WTC11 (cell line): ENCODE results near the gene KRT8.

Experiments used
- ATF1 ChIP-seq: sonication (generic); formaldehyde crosslinking; IDR thresholded peaks from 2 replicates; pipeline ENCODE4 v1.8.1; 2023; ENCODE audit warnings: mild to moderate bottlenecking, moderate library complexity, missing genetic modification reagents
- GABPB1 ChIP-seq: sonication (generic); formaldehyde crosslinking; IDR thresholded peaks from 2 replicates; pipeline ENCODE4 v1.8.1; 2023; ENCODE audit warnings: mild to moderate bottlenecking, missing genetic modification reagents
- MXD4 ChIP-seq: fragments of 250-450 bp; sonication (Bioruptor Pico); IDR thresholded peaks from 2 replicates; pipeline ENCODE4 v1.8.0; 2021; ENCODE audit warnings: mild to moderate bottlenecking, moderate library complexity, borderline replicate concordance
- SMAD3 ChIP-seq: sonication (generic); formaldehyde crosslinking; IDR thresholded peaks from 2 replicates; pipeline ENCODE4 v1.8.0; 2022; ENCODE audit warnings: missing genetic modification reagents, mild to moderate bottlenecking, borderline replicate concordance
- TF ChIP-seq, protein P1 (sequence below): fragments of 200-600 bp; IDR thresholded peaks from 2 replicates; pipeline ENCODE4 v1.8.0; 2022; ENCODE audit warnings: antibody characterized with exemption
- TF ChIP-seq, protein P2 (sequence below): sonication (generic); formaldehyde crosslinking; IDR thresholded peaks from 2 replicates; pipeline ENCODE4 v1.8.1; 2023; ENCODE audit warnings: mild to moderate bottlenecking, missing genetic modification reagents
- TF ChIP-seq, protein P3 (sequence below): sonication (generic); formaldehyde crosslinking; IDR thresholded peaks from 2 replicates; pipeline ENCODE4 v1.8.1; 2023; ENCODE audit warnings: mild to moderate bottlenecking, moderate library complexity, missing genetic modification reagents
- TF ChIP-seq, protein P4 (sequence below): sonication (generic); formaldehyde crosslinking; IDR thresholded peaks from 2 replicates; pipeline ENCODE4 v1.8.0; 2022; ENCODE audit warnings: mild to moderate bottlenecking, missing genetic modification reagents
- TF ChIP-seq, protein P5 (sequence below): sonication (generic); formaldehyde crosslinking; IDR thresholded peaks from 2 replicates; pipeline ENCODE4 v1.8.1; 2022; ENCODE audit warnings: low read depth, missing genetic modification reagents, borderline replicate concordance
- TF ChIP-seq, protein P6 (sequence below): sonication (generic); formaldehyde crosslinking; IDR thresholded peaks from 2 replicates; pipeline ENCODE4 v1.8.1; 2023; ENCODE audit warnings: mild to moderate bottlenecking, missing genetic modification reagents, moderate library complexity

DNA sequence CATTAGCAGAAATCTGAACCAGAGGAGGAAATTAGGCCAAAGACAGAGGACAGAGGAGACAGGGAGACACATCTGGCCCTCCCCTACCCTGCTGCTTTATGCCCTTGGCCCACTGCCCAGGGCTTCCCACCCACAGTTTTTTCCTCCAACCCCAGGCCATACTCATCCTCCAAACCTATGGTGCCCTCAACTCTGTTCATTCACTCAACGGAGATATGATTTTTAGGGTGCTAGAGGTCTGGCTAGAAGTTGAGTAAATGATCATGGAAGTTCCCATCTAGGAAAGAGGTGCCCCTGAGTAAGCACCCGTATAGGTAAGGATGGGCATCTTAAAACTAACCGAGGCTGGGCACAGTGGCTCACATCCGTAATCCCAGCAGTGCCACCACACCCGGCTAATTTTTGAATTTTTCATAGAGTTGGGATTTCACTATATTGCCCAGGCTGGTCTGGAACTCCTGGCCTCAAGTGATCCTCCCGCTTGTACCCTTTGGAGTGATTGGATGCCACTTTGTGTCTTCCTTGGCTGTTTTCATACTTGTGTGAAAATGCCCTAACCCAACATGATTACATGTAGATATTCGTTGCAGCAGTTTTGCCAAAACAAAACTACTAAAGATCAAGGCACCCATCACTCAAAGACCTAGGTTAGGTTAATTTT is 48.4 kb upstream of the KRT8 start:
- TF ChIP-seq GABPB1: no peak
- TF ChIP-seq, protein P1, sequence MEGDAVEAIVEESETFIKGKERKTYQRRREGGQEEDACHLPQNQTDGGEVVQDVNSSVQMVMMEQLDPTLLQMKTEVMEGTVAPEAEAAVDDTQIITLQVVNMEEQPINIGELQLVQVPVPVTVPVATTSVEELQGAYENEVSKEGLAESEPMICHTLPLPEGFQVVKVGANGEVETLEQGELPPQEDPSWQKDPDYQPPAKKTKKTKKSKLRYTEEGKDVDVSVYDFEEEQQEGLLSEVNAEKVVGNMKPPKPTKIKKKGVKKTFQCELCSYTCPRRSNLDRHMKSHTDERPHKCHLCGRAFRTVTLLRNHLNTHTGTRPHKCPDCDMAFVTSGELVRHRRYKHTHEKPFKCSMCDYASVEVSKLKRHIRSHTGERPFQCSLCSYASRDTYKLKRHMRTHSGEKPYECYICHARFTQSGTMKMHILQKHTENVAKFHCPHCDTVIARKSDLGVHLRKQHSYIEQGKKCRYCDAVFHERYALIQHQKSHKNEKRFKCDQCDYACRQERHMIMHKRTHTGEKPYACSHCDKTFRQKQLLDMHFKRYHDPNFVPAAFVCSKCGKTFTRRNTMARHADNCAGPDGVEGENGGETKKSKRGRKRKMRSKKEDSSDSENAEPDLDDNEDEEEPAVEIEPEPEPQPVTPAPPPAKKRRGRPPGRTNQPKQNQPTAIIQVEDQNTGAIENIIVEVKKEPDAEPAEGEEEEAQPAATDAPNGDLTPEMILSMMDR: no peak
- TF ChIP-seq, protein P2, sequence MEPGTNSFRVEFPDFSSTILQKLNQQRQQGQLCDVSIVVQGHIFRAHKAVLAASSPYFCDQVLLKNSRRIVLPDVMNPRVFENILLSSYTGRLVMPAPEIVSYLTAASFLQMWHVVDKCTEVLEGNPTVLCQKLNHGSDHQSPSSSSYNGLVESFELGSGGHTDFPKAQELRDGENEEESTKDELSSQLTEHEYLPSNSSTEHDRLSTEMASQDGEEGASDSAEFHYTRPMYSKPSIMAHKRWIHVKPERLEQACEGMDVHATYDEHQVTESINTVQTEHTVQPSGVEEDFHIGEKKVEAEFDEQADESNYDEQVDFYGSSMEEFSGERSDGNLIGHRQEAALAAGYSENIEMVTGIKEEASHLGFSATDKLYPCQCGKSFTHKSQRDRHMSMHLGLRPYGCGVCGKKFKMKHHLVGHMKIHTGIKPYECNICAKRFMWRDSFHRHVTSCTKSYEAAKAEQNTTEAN (CRISPR knock-in tag): no peak
- TF ChIP-seq, protein P3, sequence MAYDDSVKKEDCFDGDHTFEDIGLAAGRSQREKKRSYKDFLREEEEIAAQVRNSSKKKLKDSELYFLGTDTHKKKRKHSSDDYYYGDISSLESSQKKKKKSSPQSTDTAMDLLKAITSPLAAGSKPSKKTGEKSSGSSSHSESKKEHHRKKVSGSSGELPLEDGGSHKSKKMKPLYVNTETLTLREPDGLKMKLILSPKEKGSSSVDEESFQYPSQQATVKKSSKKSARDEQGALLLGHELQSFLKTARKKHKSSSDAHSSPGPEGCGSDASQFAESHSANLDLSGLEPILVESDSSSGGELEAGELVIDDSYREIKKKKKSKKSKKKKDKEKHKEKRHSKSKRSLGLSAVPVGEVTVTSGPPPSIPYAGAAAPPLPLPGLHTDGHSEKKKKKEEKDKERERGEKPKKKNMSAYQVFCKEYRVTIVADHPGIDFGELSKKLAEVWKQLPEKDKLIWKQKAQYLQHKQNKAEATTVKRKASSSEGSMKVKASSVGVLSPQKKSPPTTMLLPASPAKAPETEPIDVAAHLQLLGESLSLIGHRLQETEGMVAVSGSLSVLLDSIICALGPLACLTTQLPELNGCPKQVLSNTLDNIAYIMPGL (CRISPR knock-in tag): no peak
- TF ChIP-seq, protein P4, sequence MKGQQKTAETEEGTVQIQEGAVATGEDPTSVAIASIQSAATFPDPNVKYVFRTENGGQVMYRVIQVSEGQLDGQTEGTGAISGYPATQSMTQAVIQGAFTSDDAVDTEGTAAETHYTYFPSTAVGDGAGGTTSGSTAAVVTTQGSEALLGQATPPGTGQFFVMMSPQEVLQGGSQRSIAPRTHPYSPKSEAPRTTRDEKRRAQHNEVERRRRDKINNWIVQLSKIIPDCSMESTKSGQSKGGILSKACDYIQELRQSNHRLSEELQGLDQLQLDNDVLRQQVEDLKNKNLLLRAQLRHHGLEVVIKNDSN: no peak
- TF ChIP-seq MXD4 (CRISPR knock-in tag): no peak
- no peak for TF ChIP-seq ATF1 (CRISPR knock-in tag)
- TF ChIP-seq, protein P5, sequence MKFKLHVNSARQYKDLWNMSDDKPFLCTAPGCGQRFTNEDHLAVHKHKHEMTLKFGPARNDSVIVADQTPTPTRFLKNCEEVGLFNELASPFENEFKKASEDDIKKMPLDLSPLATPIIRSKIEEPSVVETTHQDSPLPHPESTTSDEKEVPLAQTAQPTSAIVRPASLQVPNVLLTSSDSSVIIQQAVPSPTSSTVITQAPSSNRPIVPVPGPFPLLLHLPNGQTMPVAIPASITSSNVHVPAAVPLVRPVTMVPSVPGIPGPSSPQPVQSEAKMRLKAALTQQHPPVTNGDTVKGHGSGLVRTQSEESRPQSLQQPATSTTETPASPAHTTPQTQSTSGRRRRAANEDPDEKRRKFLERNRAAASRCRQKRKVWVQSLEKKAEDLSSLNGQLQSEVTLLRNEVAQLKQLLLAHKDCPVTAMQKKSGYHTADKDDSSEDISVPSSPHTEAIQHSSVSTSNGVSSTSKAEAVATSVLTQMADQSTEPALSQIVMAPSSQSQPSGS (CRISPR knock-in tag): no peak
- no peak for TF ChIP-seq SMAD3 (CRISPR knock-in tag)
- TF ChIP-seq, protein P6, sequence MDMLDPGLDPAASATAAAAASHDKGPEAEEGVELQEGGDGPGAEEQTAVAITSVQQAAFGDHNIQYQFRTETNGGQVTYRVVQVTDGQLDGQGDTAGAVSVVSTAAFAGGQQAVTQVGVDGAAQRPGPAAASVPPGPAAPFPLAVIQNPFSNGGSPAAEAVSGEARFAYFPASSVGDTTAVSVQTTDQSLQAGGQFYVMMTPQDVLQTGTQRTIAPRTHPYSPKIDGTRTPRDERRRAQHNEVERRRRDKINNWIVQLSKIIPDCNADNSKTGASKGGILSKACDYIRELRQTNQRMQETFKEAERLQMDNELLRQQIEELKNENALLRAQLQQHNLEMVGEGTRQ (CRISPR knock-in tag): no peak
